Small intestine (tissue), 7 donors: Measurements from ENCODE around the gene CHST13. TPM values are rescaled to one million over a fixed set of nuclear protein-coding genes. Genes with fewer than 3 reads are reported as not detected.

Experiments
- DNase-seq, 2 donors: peaks; one replicate each; pipeline versions ENCODE4 v3.0.0 to v3.0.0-alpha.2; 2013
- FAIRE-seq: peaks from 2 replicates; lab custom pipeline; 2012; peaks lifted over from hg19 to GRCh38; lab: Jason Lieb, UNC
- H3K27ac ChIP-seq, 3 donors: one replicate each; pipeline ENCODE4 v1.5.1; 2013; ENCODE audit warnings: low read length in 2 of 3, mild to moderate bottlenecking in 2 of 3, control low read depth in 1 of 3, inconsistent platforms in 1 of 3, low read depth in 1 of 3, moderate library complexity in 1 of 3
- H3K27me3 ChIP-seq, 3 donors: one replicate each; pipeline ENCODE4 v1.6.1; 2013; ENCODE audit warnings: low read length in 3 of 3, inconsistent platforms in 1 of 3; ENCODE audit not compliant: control insufficient read depth in 3 of 3, insufficient read depth in 3 of 3
- H3K36me3 ChIP-seq, 3 donors: one replicate each; pipeline ENCODE4 v1.6.1; 2013; ENCODE audit warnings: low read length in 3 of 3, inconsistent platforms in 1 of 3, low read depth in 1 of 3, mild to moderate bottlenecking in 1 of 3, moderate library complexity in 1 of 3; ENCODE audit not compliant: control insufficient read depth in 3 of 3, insufficient read depth in 2 of 3
- H3K4me1 ChIP-seq, 3 donors: one replicate each; pipeline ENCODE4 v1.6.1; 2013; ENCODE audit warnings: low read length in 2 of 3, inconsistent platforms in 1 of 3, low read depth in 1 of 3, mild to moderate bottlenecking in 1 of 3, moderate library complexity in 1 of 3; ENCODE audit not compliant: control insufficient read depth in 3 of 3, insufficient read depth in 2 of 3
- H3K4me3 ChIP-seq, 3 donors: one replicate each; pipeline ENCODE4 v1.5.1; 2013; ENCODE audit warnings: low read length in 3 of 3, control low read depth in 1 of 3, inconsistent platforms in 1 of 3, low read depth in 1 of 3, mild to moderate bottlenecking in 1 of 3, moderate library complexity in 1 of 3
- H3K9me3 ChIP-seq, 2 donors: one replicate each; pipeline ENCODE4 v1.6.1; 2013; ENCODE audit warnings: low read depth in 1 of 2, low read length in 1 of 2; ENCODE audit not compliant: control insufficient read depth in 2 of 2, insufficient read depth in 1 of 2
- WGBS, 3 donors: extraction: QIAGEN DNeasy Blood & Tissue Kit; methylation state at CpG; one replicate each; pipeline ENCODE4 v1.1.7; 2013; 5-methylcytosine and 5-hydroxymethylcytosine counted together
- polyA plus RNA-seq, 4 donors: library from polyadenylated mRNA; stranded (reverse) in 3 of 4; unstranded in 1 of 4; fragments of 200-250 nt in 3 of 4; fragments of 120-200 nt in 1 of 4; gene quantifications; one replicate each; pipeline versions ENCODE4 v1.2.1 to v1.2.3, GENCODE V29; 2013
- donor health status: healthy with polysubstance abuse.
- donor health status: control.
- donor health status: control.
- donor health status: Bipolar disorder and iron deficiency.
- donor health status: healthy.

The CHST13 gene
- polyA plus RNA-seq, 4 donors: 0.21 to 95.9 (median 1.4) TPM

GRCh38 chr3:126541628-126542339 is 17.8 kb downstream of the CHST13 start:
- DNase-seq (no peak), FAIRE-seq (no peak)
- no peaks in the 10 kb centered on the region for H3K9me3 ChIP-seq
- no peak overlapping the region for H3K27ac ChIP-seq
- no peaks in the 10 kb centered on the region for H3K27me3 ChIP-seq
- H3K4me1 ChIP-seq: no peaks in the 10 kb centered on the region
- H3K4me3 ChIP-seq: no peak overlapping the region
- H3K36me3 ChIP-seq: peaks cover 0 to 60% (median 0%) of the 10 kb centered on the region in 3 donors
- 73 to 91% (median 88%) methylated on average over 101 of the region's 101 CpGs for WGBS, 3 donors

GRCh38 chr3:126542340-126543241 is 18.6 kb downstream of the CHST13 start:
- Histone ChIP-seq H3K27ac (no peak overlapping the region), H3K9me3 (no peaks in the 10 kb centered on the region), H3K4me1 (no peaks in the 10 kb centered on the region), H3K36me3 (peaks cover 0 to 52% (median 0%) of the 10 kb centered on the region in 3 donors), H3K4me3 (no peak overlapping the region), H3K27me3 (no peaks in the 10 kb centered on the region)
- 83 to 96% (median 95%) methylated on average over 54 to 57 of the region's 57 CpGs for WGBS, 3 donors
- DNase-seq (no peak), FAIRE-seq (no peak)

GRCh38 chr3:126543457-126544061 is 19.6 kb downstream of the CHST13 start:
- Histone ChIP-seq H3K27ac (no peak overlapping the region), H3K27me3 (no peaks in the 10 kb centered on the region), H3K36me3 (peaks cover 0 to 42% (median 0%) of the 10 kb centered on the region in 3 donors), H3K4me1 (no peaks in the 10 kb centered on the region), H3K4me3 (no peak overlapping the region), H3K9me3 (no peaks in the 10 kb centered on the region)
- no peak for DNase-seq
- WGBS, 3 donors: 88 to 100% (median 91%) methylated on average over 2 of the region's 2 CpGs
- no peak for FAIRE-seq

- no peak for DNase-seq
- no peak for FAIRE-seq
- Histone ChIP-seq H3K27ac (no peak overlapping the region), H3K27me3 (no peaks in the 10 kb centered on the region), H3K36me3 (peaks cover 0 to 37% (median 0%) of the 10 kb centered on the region in 3 donors), H3K4me1 (no peaks in the 10 kb centered on the region), H3K9me3 (no peaks in the 10 kb centered on the region), H3K4me3 (no peak overlapping the region)
- 64 to 74% (median 67%) methylated on average over 7 of the region's 7 CpGs for whole genome bisulfite sequencing, 3 donors
Observed at GRCh38 chr3:126544596-126545281, 20.8 kb downstream of the CHST13 start.

- H3K36me3 ChIP-seq: peaks cover 0 to 30% (median 0%) of the 10 kb centered on the region in 3 donors
- no peak for DNase-seq
- no peaks in the 10 kb centered on the region for H3K4me1 ChIP-seq
- 74 to 85% (median 75%) methylated on average over 5 of the region's 5 CpGs for WGBS, 3 donors
- no peaks in the 10 kb centered on the region for H3K9me3 ChIP-seq
- no peak overlapping the region for H3K27ac ChIP-seq
- H3K27me3 ChIP-seq: no peaks in the 10 kb centered on the region
- H3K4me3 ChIP-seq: no peak overlapping the region
- no peak for FAIRE-seq
Observed at GRCh38 chr3:126545544-126545943, 21.6 kb downstream of the CHST13 start.

GRCh38 chr3:126546013-126546412 is 22.1 kb downstream of the CHST13 start:
- H3K36me3 ChIP-seq: peaks cover 0 to 27% (median 0%) of the 10 kb centered on the region in 3 donors
- H3K9me3 ChIP-seq: no peaks in the 10 kb centered on the region
- no peak overlapping the region for H3K27ac ChIP-seq
- no peak for DNase-seq
- FAIRE-seq: no peak
- 90 to 93% (median 91%) methylated on average over 6 of the region's 6 CpGs for WGBS, 3 donors
- H3K4me3 ChIP-seq: no peak overlapping the region
- H3K27me3 ChIP-seq: no peaks in the 10 kb centered on the region
- no peaks in the 10 kb centered on the region for H3K4me1 ChIP-seq

- 75 to 80% (median 75%) methylated on average over 7 to 8 of the region's 8 CpGs for WGBS, 3 donors
- Histone ChIP-seq H3K4me3 (no peak overlapping the region), H3K9me3 (no peaks in the 10 kb centered on the region), H3K27me3 (no peaks in the 10 kb centered on the region), H3K4me1 (no peaks in the 10 kb centered on the region), H3K27ac (no peak overlapping the region), H3K36me3 (peaks cover 0 to 22% (median 0%) of the 10 kb centered on the region in 3 donors)
- FAIRE-seq (no peak), DNase-seq (no peak)
Observed at GRCh38 chr3:126546549-126547239, 22.7 kb downstream of the CHST13 start.
